ENCODE results near the gene HRK.

The HRK gene

GRCh38 chr12:116860263-116860662 is 21.0 kb downstream of the HRK start:
- Mint-ChIP-seq H3K9me3 (no peaks in the 10 kb centered on the region), H3K27me3 (ENCODE audit: low read depth, poor library complexity) (peaks cover 24% of the 10 kb centered on the region), H3K4me1 (peaks cover 46% of the 10 kb centered on the region), H3K4me3 (peak overlapping the region; percentile 30), H3K36me3 (ENCODE audit: low read depth) (no peaks in the 10 kb centered on the region), H3K27ac (no peak overlapping the region)
- no peak for TF ChIP-seq CTCF (IDR thresholded peaks at IDR 0.05)
- DNase-seq = no peak

GRCh38 chr12:116859079-116859478 is 22.2 kb downstream of the HRK start:
- H3K9me3 Mint-ChIP-seq = no peaks in the 10 kb centered on the region
- H3K36me3 Mint-ChIP-seq (ENCODE audit: low read depth) = no peaks in the 10 kb centered on the region
- peaks cover 46% of the 10 kb centered on the region for H3K4me1 Mint-ChIP-seq
- no peak overlapping the region for H3K4me3 Mint-ChIP-seq
- no peak for DNase-seq
- TF ChIP-seq CTCF (IDR thresholded peaks at IDR 0.05) = no peak
- peaks cover 20% of the 10 kb centered on the region for H3K27me3 Mint-ChIP-seq (ENCODE audit: low read depth, poor library complexity)
- H3K27ac Mint-ChIP-seq = no peak overlapping the region

- no peak for TF ChIP-seq CTCF (IDR thresholded peaks at IDR 0.05)
- peaks cover 20% of the 10 kb centered on the region for H3K27me3 Mint-ChIP-seq (ENCODE audit: low read depth, poor library complexity)
- no peak for DNase-seq
- no peak overlapping the region for H3K27ac Mint-ChIP-seq
- H3K36me3 Mint-ChIP-seq (ENCODE audit: low read depth) = no peaks in the 10 kb centered on the region
- H3K4me1 Mint-ChIP-seq = peaks cover 52% of the 10 kb centered on the region
- H3K9me3 Mint-ChIP-seq = no peaks in the 10 kb centered on the region
- no peak overlapping the region for H3K4me3 Mint-ChIP-seq
These were observed 24.5 kb downstream of the HRK start for GRCh38 chr12:116856729-116857128.

GRCh38 chr12:116855744-116856470 is 25.3 kb downstream of the HRK start:
- no peak for DNase-seq
- Mint-ChIP-seq H3K4me3 (no peak overlapping the region), H3K27me3 (ENCODE audit: low read depth, poor library complexity) (peaks cover 12% of the 10 kb centered on the region), H3K36me3 (ENCODE audit: low read depth) (no peaks in the 10 kb centered on the region), H3K9me3 (no peaks in the 10 kb centered on the region), H3K27ac (no peak overlapping the region), H3K4me1 (peaks cover 44% of the 10 kb centered on the region)
- TF ChIP-seq CTCF (IDR thresholded peaks at IDR 0.05) = no peak

- Mint-ChIP-seq H3K4me1 (peaks cover 20% of the 10 kb centered on the region), H3K27me3 (ENCODE audit: low read depth, poor library complexity) (peaks cover 7% of the 10 kb centered on the region), H3K27ac (no peak overlapping the region), H3K9me3 (no peaks in the 10 kb centered on the region), H3K36me3 (ENCODE audit: low read depth) (peaks cover 12% of the 10 kb centered on the region), H3K4me3 (no peak overlapping the region)
- TF ChIP-seq CTCF (IDR thresholded peaks at IDR 0.05) = no peak
- DNase-seq = no peak
These were observed 27.7 kb downstream of the HRK start for GRCh38 chr12:116853507-116853906.

- H3K4me3 Mint-ChIP-seq = no peak overlapping the region
- H3K36me3 Mint-ChIP-seq (ENCODE audit: low read depth) = peaks cover 20% of the 10 kb centered on the region
- H3K9me3 Mint-ChIP-seq = no peaks in the 10 kb centered on the region
- no peak for TF ChIP-seq CTCF (IDR thresholded peaks at IDR 0.05)
- peaks cover 6% of the 10 kb centered on the region for H3K27me3 Mint-ChIP-seq (ENCODE audit: low read depth, poor library complexity)
- peaks cover 9% of the 10 kb centered on the region for H3K4me1 Mint-ChIP-seq
- DNase-seq = no peak
- no peak overlapping the region for H3K27ac Mint-ChIP-seq
These were observed 28.9 kb downstream of the HRK start for GRCh38 chr12:116852303-116852702.
